GM19467 (cell line): ENCODE results near the gene ARIH2.
"Not testable (repeated sequence)": the region's sequence is repeated elsewhere in the genome, so short reads cannot be mapped to it uniquely, and the experiment has no call there.

Source experiments
- ATAC-seq: cut with Tn5 transposase; IDR thresholded peaks from one replicate; pipeline ENCODE4 v1.9.1; 2021; ENCODE audit warnings: mild to moderate bottlenecking, moderate library complexity; ENCODE audit not compliant: unreplicated experiment

ARIH2 gene

DNA sequence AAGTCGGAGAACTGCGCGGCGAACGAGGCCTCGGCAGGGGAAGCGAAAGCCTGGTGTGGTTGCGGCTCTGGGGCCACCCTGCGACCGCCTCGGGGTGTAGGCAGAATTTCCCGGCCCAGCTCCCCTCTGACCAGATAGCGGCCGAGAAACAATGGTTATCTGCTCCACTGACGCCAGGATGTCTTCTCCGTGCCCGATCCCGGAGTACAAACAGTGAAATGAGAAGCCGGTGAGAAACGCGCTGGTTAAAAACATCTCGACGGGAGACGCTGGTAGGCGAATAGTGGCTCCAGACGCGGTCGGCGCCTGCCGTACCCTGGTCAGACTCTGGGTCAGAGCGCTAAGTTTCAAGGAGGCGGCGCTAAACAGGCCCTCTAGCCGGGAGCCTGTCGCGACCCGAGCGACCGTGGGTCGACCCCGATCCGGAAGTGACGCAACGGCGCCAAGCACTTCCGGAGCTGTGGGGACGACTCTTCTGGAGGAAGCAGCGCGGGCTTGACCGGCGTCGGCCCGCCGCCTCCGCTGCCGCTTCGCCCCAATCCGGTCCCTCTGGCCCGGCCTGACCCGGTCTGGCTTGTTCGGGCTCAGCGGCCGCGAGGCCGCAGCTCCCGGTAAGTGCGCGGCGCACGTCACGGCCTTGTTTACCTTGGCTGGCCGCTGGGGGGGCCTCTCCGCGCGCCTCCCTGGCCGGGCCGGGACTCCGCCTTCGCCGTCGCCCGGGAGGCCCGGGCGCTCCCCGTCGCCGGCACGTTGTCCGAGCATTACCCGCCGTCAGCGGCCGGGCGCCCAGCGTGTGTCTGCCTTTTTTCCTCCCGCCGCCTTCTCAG is at the start of gene ARIH2:
TSS of gene ARIH2 (plus strand) at position 455 of the 827 bp plus-strand sequence. CDS start 8,717 bp downstream, outside the sequence.
- ATAC-seq: peak; percentile 75

DNA sequence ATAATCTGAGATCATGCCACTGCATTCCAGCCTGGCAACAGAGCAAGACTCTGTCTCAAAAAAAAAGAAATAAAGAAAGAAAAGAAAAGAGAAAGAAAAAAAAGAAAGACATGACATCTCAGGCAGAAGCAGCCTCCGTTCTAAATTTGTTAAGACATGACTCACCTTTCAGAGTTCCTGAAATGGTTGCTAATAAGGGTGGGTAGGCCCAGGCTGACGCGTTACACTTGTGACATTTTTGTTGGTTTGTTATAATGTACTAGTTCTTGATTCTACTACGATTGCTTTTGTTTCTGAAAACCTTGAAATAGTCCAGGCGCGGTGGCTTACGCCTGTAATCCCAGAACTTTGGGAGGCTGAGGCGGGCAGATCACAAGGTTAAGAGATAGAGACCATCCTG is 41.0 kb upstream of the ARIH2 start:
- no peak for ATAC-seq

DNA sequence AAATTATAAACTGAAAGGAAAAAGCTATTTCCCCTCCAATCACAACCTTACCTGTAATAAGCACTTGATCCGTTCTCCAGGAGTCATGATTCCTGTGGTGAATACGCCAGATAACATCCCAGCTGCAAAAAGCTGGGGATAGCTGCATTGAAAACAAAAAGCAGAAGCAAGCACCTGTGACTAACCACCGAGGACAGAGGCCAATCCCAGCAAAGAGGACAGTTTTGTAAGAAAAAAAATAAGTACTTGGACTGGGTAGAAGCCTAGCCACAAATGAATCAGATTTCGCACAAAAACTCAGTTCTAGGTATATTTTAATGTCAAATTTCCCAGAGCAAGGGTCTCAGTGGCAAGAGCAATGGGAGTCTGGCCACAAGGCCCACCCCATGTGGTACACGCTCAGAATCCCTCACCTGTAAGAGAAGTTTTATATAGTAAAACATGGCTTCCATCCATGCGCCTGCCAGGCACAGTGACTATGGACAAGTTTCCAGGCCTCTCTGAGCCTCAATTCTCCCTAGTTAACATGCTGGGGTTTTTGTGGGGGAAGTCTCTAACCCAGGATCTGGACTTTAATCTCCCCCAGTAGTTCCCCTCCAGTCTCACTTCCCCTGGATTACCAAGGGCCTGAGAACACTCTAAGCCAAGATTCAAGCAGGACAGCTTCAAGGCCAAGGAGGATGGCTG is 39.2 kb upstream of the ARIH2 start:
- ATAC-seq: no peak

DNA sequence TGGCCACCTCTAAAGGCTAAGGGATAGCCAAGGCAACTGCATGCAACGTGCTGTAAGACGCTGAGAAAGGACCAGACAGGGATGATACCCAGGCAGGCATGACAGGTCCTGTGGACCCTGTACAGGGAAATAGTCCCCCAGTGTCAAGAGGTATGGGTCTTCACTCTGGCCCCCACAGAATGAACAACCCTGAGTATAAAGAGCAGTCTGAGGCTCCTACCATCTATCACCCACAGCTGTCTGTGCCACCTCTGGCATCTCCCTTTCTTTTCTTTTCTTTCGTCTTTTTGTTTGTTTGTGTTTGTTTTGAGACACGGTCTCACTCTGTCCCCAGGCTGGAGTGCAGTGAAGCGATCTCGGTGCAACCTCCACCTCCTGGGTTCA is 38.7 kb upstream of the ARIH2 start:
- no peak for ATAC-seq

DNA sequence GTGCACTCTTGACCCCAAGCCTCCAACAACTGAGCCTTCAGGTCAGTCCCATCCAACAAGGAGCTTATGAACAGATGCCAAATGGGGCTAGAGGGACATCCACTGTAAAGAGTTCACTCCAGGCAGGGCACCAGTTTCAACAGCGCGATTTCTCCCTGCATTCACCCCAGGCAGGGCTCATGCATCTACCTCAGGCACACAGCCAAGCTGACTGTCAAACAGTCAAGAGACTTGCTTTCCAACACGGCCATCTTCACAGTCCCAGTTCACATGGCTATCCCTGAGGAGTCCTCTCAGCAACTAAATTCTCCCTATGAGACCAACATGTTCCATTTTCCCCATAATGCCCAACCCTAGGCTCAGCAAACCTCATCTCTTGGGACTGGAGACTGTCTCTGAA is 37.6 kb upstream of the ARIH2 start:
- ATAC-seq: no peak

DNA sequence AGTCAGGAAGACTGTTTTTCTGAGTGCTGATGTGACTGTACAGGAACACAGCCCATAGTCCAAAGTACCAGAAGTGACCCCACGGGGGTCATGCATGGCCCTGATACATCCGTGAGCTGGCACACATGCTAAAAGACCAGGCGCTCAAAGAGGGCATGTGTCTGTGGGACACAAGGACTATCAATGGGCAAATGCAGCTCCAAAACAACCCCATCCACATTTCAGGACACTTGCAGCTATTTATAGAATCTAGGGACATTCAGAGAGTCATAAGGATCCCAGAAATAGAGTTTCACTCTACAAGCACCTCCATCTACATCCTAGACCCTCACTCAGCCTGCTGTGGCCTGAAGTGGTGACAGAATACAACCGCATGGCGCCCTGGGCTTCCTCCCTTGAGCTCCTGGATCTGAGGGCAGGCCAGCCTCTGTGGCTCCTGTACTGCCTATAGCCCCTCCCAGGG is 37.0 kb upstream of the ARIH2 start:
- no peak for ATAC-seq

DNA sequence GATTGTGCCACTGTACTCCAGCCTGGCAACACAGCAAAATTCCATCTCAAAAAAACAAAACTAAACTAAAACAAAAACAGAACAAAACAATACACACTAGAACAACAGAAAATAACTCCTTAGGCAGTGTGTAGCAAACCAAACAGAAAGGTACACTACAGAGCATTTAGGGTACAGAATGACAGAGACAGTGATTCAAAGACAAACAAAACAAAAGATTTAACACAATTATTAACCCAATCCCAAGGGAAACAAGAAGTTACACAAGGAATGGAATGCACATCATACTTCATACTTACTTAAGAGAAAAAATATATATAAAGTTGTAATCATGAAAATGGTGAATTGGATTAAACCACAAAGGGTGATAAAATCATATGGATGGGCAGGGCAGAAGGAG is 32.9 kb upstream of the ARIH2 start:
- no peak for ATAC-seq

DNA sequence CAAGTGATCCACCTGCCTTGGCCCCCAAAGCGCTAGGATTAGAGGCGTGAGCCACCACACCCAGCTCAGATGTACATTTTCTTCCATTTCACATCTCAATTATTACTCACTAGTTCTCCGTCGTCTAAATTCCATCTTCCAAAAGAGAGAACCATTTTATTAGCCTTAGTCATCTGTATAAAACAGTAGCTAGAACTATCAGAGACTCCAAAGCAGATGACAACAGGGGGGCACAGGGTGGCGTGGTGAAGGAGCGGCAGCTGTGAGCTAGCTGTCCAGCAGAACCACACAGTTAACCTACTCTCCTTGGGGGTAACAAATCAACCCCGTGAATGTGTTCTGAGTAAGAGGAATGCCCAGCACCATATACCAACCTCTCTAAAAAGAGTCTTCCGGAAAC is 27.0 kb upstream of the ARIH2 start:
- no peak for ATAC-seq

DNA sequence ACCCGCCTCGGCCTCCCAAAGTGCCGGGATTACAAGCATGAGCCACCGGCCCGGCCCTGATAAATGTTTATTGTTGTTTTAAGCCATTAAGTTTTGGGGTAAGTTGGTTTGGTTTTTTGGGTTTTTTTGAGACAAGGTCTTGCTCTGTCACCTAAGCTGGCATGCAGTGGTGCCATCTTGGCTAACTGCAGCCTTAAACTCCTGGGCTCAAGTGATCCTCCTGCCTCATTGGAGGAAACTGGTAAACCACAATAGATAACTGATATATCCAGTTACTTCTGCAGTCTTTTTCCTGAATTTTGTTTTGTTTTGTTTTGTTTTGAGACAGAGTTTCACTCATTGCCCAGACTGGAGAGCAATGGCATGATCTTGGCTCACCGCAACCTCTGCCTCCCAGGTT is 24.1 kb upstream of the ARIH2 start:
- ATAC-seq: no peak

DNA sequence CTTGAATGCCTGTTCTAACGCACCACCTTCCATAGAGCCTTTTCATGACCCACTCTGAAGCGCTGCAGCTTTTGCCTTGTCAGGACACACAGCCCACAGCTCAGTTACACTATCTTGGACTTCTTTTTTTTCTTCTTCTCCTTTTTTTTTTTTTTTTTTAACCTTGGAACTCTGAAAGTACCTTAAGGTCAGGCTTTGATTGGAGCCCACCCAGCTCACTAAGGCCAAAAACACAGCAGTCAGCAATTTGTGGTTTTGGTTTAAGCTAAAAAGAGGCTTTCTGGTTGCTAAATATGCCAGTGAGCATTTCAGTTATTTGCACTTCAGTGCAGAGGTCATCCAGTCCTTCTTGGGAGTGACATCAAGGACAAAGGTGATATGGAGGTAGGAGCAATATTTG is 21.7 kb upstream of the ARIH2 start:
- ATAC-seq: no peak

DNA sequence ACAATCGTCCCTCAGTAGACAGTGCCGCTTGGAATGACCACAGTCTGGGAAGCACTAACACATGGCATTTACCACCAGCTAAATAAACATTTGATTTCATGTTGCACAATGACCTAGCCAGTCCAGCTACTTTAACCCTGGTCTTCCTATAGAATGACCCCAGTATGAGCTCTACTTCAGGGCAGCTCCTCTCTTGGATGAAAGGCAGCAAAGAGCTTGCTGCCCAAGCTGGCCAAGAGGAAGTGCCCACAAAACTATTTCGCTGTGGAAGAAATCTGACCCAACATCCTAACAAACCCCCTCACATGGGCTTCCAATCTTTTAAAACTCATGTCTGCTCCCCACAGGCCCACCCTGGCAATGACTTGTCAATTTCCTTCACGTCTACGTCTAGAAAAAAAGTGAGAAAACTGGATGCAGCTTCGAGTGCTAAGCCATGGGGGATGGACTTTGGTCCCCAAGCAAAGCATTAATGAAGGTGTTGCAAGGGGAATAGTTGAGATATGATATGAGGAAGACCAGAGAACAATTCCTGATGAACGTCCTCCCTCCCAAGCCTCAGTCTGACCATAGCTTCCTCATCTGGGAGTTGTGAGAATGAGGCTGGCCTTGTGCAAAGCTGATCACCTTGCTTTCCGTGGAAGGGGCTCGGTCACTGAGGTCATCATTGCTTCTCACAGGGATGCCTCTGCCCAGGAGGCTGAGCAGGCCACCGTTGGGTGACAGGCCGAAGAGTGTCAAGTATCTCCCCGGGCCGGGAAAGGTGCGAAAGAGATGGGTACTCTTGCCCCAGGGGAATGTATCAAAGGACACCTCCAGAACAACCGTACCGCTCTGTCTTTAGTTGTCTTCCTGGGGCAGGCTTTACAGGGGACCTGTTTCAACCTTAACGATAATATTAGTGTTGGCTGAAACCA is 20.9 kb upstream of the ARIH2 start:
- no peak for ATAC-seq

DNA sequence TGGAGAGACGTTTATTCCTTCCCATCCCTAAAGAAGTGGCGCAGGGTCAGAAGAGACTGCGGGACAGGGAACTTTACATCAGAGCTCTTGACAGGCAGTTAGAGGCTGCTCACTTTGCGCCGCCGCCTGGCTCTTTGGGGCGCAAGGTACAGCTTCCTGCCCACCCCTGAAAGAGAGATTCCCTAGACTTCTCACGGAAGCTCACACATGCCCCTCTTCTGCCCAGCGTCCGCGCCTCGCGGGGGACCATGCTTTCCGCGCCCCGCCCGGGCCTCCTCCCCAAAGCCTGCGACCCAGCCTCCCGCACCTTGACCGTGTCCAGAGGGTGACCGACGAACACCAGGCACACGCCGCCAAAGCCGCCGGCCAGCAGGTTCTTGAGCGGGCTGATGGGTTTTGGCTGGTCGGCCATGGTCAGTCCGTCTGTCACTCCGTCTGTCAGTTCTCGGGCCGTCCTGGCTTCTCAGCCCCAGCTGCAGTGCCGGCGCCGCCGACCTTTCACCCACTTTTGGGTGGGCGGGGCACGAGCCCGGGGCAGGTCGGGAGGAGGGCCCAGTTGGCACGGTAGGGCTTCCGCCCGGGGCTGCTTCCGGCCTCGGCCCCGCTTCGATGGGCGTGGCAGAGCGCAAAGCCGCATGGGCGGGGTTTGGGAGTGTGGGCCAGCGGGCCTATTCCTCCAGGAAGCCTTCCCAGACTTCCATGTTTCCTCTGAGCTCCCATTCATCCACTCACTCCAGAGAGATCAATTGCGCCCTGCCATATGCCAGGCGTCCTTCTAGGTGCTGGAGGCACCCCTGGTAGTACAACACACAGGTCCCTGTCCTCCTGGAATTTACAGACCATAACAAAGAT is 20.0 kb upstream of the ARIH2 start, which contains the start of gene SLC25A20:
TSS of gene SLC25A20 (minus strand) at position 500 of the 852 bp plus-strand sequence. CDS start at position 412, 88 bp downstream.
- ATAC-seq: peak; percentile 89

DNA sequence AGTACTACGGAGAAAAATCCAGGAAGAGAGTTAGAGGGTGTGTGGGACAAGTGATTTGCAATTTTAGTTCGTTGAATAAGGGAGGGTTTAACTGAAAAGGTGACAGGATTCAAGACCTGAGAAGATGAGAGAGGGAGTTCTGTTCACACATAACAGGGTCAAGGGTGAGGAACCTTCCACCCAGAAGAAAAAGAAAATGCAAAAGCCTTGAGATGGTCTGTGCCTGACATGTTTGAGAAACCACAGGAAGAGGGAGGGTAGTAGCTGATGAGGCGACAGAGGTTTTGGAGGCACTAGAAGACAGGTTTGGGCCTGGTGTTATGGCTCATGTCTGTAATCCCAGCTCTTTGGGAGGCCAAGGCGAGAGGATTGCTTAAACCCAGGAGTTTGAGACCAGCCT is 19.4 kb upstream of the ARIH2 start:
- ATAC-seq: peak; percentile 11

DNA sequence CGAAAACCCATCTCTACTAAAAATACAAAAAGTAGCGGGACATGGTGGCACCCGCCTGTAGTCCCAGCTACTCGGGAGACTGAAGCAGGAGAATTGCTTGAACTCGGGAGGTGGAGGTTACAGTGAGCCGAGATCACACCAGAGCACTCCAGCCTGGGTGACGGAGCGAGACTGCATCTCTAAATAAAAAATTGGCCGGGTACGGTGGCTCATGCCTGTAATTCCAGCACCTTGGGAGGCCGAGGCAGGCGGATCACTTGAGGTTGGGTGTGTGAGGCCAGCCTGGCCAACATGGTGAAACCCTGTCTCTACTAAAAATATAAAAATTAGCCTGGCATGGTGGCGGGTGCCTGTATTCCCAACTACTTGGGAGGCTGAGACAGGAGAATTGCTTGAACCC is 11.6 kb upstream of the ARIH2 start:
- ATAC-seq: not testable (repeated sequence)

DNA sequence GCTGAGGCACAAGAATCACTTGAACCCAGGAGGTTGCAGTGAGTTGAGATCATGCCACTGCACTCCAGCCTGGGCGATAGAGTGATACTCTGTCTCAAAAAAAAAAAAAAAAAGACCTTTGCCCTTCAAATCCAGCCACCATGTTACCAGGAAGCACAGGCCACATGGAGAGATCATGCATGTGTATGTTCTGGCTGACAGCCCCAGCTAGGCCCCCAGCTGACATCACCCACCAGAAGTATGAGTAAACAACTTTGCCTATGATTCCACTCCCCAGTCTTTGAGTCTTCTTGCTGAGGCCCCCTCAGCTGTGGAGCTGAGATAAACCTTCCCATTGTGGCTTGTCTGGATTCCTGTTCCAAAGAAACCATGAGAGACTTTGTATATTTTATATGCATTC is 3.3 kb upstream of the ARIH2 start:
- no peak for ATAC-seq

DNA sequence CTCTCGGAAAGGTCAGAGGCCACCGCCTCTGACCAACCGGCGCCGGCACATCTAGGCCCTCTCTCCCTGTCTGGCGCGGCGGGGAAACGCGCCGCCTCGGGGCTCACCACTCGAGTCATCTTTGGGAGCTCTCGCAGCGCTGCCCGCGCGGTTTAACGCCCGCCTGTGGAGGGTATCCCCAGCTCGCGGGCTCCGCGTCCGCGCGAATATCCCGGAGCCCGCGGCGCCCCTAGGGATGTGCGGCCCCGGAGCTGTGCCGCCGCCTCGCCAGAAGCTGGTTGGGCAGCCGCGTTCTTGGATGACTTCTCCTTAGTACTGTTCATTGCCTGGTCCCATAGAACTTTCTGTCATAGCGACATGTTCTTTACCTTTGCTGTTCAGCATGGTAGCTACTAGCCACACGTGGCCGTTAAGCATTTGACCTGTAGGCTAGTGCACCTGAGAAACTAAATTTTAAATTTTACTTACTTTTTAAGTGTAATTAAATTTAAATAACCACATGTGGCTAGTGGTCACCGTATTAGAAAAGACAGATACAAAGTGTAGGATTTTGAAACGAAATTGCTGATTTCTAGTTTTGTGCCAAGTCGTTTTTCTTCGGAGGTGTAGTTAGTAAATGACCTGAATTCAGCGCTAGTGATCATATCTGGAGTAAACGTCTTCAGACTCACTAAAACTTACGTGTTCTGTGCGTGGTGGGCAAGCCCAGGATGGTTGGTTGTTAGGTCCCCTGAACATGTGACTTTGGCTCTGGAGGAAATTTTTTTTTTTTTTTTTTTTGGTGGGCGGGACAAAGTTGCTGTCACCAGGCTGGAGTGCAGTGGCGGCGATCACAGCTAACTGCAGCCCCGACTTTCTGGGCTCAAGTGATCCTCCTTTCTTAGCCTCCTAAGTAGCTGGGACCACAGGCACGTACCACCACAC is 835 bp downstream of the ARIH2 start:
- peak; percentile 11 for ATAC-seq

DNA sequence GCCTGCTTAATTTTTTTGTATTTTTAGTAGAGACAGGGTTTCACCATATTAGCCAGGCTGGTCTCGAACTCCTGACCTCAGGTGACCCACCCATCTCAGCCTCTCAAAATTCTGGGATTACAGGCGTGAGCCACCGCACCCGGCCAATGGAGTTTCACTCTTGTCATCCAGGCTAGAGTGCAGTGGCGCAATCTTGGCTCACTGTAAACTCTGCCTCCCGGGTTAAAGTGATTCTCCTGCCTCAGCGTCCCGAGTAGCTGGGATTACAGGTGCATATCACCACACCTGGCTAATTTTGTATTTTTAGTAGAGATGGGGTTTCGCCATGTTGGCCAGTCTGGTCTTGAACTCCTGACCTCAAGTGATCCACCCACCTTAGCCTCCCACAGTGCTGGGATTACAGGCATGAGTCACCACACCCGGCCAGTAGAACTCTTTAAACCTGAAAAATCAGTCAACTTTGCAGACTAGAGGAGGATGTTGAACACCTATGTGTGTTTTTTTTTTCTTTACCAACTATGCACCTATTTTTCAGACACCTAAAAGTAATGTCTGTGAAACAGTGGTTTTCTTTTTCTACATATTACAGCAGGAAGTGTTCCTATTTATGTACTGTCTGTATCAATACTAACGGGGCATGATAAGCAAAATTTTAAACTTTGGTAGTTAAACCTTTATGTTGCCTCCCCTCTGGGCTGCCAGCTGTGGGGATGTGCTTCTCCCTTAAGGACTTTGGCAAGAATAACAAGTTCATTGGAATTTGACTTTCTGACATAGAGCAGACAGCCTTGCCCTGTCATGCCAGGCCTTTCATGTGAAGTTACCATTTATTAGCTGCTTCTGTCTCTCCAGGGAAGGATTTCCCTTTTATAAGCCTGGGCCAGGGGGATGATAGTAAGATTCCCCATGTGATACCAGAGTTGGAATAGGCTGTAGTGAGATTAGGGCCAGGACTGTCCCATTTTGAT is 8.1 kb downstream of the ARIH2 start:
- no peak for ATAC-seq

DNA sequence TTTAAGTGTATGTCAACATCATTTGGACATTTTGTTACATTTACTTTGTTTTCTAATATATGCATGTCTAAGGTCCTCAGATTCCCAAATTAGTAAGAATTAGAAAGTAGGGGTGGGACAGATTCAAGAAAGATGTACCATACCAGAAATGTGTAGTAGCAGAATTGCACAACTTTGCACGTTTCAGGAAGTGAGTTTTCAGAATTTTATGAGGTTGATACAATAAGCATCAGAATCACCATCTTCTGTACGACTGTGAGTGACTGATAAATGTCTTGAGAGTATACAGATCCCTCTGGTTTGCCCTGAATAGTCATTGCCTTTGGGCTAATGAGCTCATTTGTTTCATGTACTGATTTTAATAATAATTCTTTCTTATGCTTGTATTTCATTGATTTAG is 9.3 kb downstream of the ARIH2 start:
- no peak for ATAC-seq
